Measurements from ENCODE around the gene COQ3.

COQ3 gene

GRCh38 chr6:99393698-99394531 is at the start of gene COQ3:
COQ3 (minus strand) TSS chr6:99394195; CDS start chr6:99394179, 16 bp downstream.
- no peaks in the 10 kb centered on the region for H3K9me3 ChIP-seq (ENCODE audit: control insufficient read depth, insufficient read depth, low read length)
- H3K9me2 ChIP-seq (replicated peaks; ENCODE audit: control insufficient read depth, low read length): no peaks in the 10 kb centered on the region
- H3K4me2 ChIP-seq (ENCODE audit: low read length): peak within 1 kb of the TSS; percentile 71
- H3F3A ChIP-seq (ENCODE audit: control insufficient read depth, insufficient read depth): peaks cover 16% of the 10 kb centered on the region
- TF ChIP-seq, protein P1, sequence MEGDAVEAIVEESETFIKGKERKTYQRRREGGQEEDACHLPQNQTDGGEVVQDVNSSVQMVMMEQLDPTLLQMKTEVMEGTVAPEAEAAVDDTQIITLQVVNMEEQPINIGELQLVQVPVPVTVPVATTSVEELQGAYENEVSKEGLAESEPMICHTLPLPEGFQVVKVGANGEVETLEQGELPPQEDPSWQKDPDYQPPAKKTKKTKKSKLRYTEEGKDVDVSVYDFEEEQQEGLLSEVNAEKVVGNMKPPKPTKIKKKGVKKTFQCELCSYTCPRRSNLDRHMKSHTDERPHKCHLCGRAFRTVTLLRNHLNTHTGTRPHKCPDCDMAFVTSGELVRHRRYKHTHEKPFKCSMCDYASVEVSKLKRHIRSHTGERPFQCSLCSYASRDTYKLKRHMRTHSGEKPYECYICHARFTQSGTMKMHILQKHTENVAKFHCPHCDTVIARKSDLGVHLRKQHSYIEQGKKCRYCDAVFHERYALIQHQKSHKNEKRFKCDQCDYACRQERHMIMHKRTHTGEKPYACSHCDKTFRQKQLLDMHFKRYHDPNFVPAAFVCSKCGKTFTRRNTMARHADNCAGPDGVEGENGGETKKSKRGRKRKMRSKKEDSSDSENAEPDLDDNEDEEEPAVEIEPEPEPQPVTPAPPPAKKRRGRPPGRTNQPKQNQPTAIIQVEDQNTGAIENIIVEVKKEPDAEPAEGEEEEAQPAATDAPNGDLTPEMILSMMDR (IDR thresholded peaks at IDR 0.05; ENCODE audit: low read depth, low read length, poor library complexity, severe bottlenecking): no peak
- no peak for TF ChIP-seq EZH2phosphoT487 (IDR thresholded peaks at IDR 0.05; ENCODE audit: borderline replicate concordance, low read length)
- peaks cover 16% of the 10 kb centered on the region for H3K4me1 ChIP-seq (ENCODE audit: control insufficient read depth, low read length)
- H3K27ac ChIP-seq (ENCODE audit: low read depth, low read length): peak within 1 kb of the TSS; percentile 72
- H3K27me3 ChIP-seq (ENCODE audit: control insufficient read depth, low read length): no peaks in the 10 kb centered on the region
- H3K79me2 ChIP-seq (ENCODE audit: control insufficient read depth, low read length): peaks cover 16% of the 10 kb centered on the region
- peak within 1 kb of the TSS; percentile 85 for H3K4me3 ChIP-seq (ENCODE audit: low read length)
- H3K36me3 ChIP-seq (ENCODE audit: control insufficient read depth, low read length): peaks cover 17% of the 10 kb centered on the region
- H4K20me1 ChIP-seq (ENCODE audit: control insufficient read depth, insufficient read depth, low read depth, low read length): no peaks in the 10 kb centered on the region

DNA sequence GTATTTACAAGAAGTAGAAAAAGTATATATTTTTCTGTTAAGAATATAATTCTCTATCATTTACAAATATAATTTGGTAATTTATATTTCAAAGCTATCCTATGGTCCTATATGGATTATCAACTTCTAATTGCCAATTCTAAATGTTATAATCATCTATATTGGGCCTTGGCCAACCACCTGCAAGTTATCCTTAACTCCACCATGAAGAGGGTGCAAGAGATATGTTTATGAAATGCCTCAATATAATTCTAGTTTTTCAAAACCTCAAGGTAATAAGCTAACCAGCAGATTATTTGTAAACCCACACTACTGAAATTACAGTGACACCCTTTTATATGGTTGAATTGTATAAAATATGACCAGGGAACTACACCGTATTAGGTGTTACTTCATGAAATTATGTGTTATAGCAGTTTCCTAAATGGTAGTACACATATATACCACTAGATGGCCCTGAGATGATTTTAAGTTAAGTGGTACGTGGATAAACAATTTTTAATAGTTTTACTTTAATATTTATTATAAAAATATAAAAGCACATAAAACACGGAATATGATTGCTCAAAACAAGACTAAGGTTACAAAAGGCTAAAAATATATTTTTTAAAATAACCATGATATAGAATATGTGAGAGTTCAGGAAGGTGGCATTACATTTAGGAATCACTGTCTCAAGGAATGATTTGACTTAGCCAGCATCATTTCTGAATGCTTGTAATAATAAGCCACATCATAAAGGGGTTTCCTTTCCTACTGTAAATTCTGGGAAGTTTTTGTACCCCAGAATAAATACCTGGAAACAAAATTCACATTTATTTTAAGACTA is 40.9 kb upstream of the COQ3 start:
- Histone ChIP-seq H3K27ac (ENCODE audit: low read depth, low read length) (no peak overlapping the region), H3F3A (ENCODE audit: control insufficient read depth, insufficient read depth) (peaks cover 16% of the 10 kb centered on the region), H3K4me2 (ENCODE audit: low read length) (no peak overlapping the region), H4K20me1 (ENCODE audit: control insufficient read depth, insufficient read depth, low read depth, low read length) (no peaks in the 10 kb centered on the region), H3K79me2 (ENCODE audit: control insufficient read depth, low read length) (no peaks in the 10 kb centered on the region), H3K27me3 (ENCODE audit: control insufficient read depth, low read length) (no peaks in the 10 kb centered on the region), H3K4me1 (ENCODE audit: control insufficient read depth, low read length) (no peaks in the 10 kb centered on the region), H3K4me3 (ENCODE audit: low read length) (no peak overlapping the region), H3K9me3 (ENCODE audit: control insufficient read depth, insufficient read depth, low read length) (no peaks in the 10 kb centered on the region), H3K9me2 (replicated peaks; ENCODE audit: control insufficient read depth, low read length) (no peaks in the 10 kb centered on the region), H3K36me3 (ENCODE audit: control insufficient read depth, low read length) (peaks cover 28% of the 10 kb centered on the region)
- TF ChIP-seq, protein P1 (IDR thresholded peaks at IDR 0.05; ENCODE audit: low read depth, low read length, poor library complexity, severe bottlenecking): peak; percentile 50
- no peak for TF ChIP-seq EZH2phosphoT487 (IDR thresholded peaks at IDR 0.05; ENCODE audit: borderline replicate concordance, low read length)

GRCh38 chr6:99432877-99433276 is 38.9 kb upstream of the COQ3 start:
- H3K79me2 ChIP-seq (ENCODE audit: control insufficient read depth, low read length): peaks cover 3% of the 10 kb centered on the region
- H3K4me3 ChIP-seq (ENCODE audit: low read length): no peak overlapping the region
- no peak overlapping the region for H3K27ac ChIP-seq (ENCODE audit: low read depth, low read length)
- H3K4me1 ChIP-seq (ENCODE audit: control insufficient read depth, low read length): no peaks in the 10 kb centered on the region
- no peaks in the 10 kb centered on the region for H4K20me1 ChIP-seq (ENCODE audit: control insufficient read depth, insufficient read depth, low read depth, low read length)
- H3K9me2 ChIP-seq (replicated peaks; ENCODE audit: control insufficient read depth, low read length): no peaks in the 10 kb centered on the region
- H3K9me3 ChIP-seq (ENCODE audit: control insufficient read depth, insufficient read depth, low read length): no peaks in the 10 kb centered on the region
- TF ChIP-seq, protein P1 (IDR thresholded peaks at IDR 0.05; ENCODE audit: low read depth, low read length, poor library complexity, severe bottlenecking): no peak
- no peak for TF ChIP-seq EZH2phosphoT487 (IDR thresholded peaks at IDR 0.05; ENCODE audit: borderline replicate concordance, low read length)
- H3K4me2 ChIP-seq (ENCODE audit: low read length): no peak overlapping the region
- peaks cover 27% of the 10 kb centered on the region for H3K36me3 ChIP-seq (ENCODE audit: control insufficient read depth, low read length)
- H3F3A ChIP-seq (ENCODE audit: control insufficient read depth, insufficient read depth): peaks cover 16% of the 10 kb centered on the region
- no peaks in the 10 kb centered on the region for H3K27me3 ChIP-seq (ENCODE audit: control insufficient read depth, low read length)
